Neural progenitor cell (in vitro differentiated cells): ENCODE results near the gene CRIP2.

Experiments used
- EZH2 ChIP-seq: fragments of 200-600 bp; sonication (generic); IDR thresholded peaks from 2 replicates; pipeline ENCODE4 v1.6.1; 2017; ENCODE audit warnings: antibody characterized with exemption, mild to moderate bottlenecking, moderate library complexity
- EZH2phosphoT487 ChIP-seq: fragments of 200-600 bp; sonication (generic); IDR thresholded peaks from 2 replicates; pipeline ENCODE4 v1.6.1; 2017; ENCODE audit warnings: antibody characterized with exemption
- TF ChIP-seq, protein P1 (sequence below): fragments of 200-600 bp; sonication (generic); IDR thresholded peaks from 2 replicates; pipeline ENCODE4 v1.5.1; 2017; ENCODE audit warnings: antibody characterized with exemption, mild to moderate bottlenecking

DNA sequence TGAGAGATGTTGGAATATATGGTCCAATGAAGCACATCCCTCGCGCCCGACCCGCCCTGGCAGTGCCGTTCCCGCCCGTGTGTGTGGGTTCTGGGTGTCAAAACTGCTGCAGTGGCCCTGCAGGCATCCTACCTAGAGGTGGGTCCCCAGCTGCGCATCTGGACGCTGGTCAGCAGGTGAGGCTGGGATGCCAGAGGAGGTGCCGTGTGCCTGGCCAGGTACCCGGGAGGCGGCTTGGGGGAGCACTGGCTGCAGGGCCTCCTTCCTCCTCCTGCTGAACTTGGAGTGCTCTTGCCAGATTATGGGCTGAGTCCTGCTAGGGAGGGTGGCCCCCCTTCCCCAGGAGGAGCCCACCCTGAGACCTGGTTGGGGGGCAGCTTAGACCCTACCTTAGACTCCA, 49.8 kb upstream of the CRIP2 start:
- TF ChIP-seq, protein P1, sequence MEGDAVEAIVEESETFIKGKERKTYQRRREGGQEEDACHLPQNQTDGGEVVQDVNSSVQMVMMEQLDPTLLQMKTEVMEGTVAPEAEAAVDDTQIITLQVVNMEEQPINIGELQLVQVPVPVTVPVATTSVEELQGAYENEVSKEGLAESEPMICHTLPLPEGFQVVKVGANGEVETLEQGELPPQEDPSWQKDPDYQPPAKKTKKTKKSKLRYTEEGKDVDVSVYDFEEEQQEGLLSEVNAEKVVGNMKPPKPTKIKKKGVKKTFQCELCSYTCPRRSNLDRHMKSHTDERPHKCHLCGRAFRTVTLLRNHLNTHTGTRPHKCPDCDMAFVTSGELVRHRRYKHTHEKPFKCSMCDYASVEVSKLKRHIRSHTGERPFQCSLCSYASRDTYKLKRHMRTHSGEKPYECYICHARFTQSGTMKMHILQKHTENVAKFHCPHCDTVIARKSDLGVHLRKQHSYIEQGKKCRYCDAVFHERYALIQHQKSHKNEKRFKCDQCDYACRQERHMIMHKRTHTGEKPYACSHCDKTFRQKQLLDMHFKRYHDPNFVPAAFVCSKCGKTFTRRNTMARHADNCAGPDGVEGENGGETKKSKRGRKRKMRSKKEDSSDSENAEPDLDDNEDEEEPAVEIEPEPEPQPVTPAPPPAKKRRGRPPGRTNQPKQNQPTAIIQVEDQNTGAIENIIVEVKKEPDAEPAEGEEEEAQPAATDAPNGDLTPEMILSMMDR = no peak
- TF ChIP-seq EZH2phosphoT487 (no peak), EZH2 (no peak)
